Measurements from ENCODE around the gene CLDN6. TPM values are rescaled to one million over a fixed set of nuclear protein-coding genes. Genes with fewer than 3 reads are reported as not detected.

The CLDN6 gene, protein sequence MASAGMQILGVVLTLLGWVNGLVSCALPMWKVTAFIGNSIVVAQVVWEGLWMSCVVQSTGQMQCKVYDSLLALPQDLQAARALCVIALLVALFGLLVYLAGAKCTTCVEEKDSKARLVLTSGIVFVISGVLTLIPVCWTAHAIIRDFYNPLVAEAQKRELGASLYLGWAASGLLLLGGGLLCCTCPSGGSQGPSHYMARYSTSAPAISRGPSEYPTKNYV
- total RNA-seq: 1 to 10 TPM in 1 of 2 donors, not detected in 1; 2.3 TPM
- polyA plus RNA-seq (ENCODE audit: insufficient read length in 6 of 6): 100 to 1,000 TPM in 5 of 6 donors, 10 to 100 TPM in 1; 95.0 to 140 (median 116) TPM
- long read RNA-seq, donor 1, transcript CLDN6-201 (2 exons, 1,369 nt): major isoform, 60 of 61 reads
- long read RNA-seq, donor 1, partial matches to known transcripts: 0 of 61 reads
- long read RNA-seq, donor 1, other reads (novel, unspliced or antisense): 0 of 61 reads
- long read RNA-seq, donor 2, transcript CLDN6-201 (2 exons, 1,369 nt): major isoform, 40 of 48 reads
- long read RNA-seq, donor 2, partial matches to known transcripts: 7 of 48 reads
- long read RNA-seq, donor 2, other reads (novel, unspliced or antisense): 0 of 48 reads
- long read RNA-seq, donor 3, transcript CLDN6-201 (2 exons, 1,369 nt): major isoform, 48 of 51 reads
- long read RNA-seq, donor 3, partial matches to known transcripts: 0 of 51 reads
- long read RNA-seq, donor 3, other reads (novel, unspliced or antisense): 0 of 51 reads
- long read RNA-seq, donor 4: 0 reads
- long read RNA-seq, donor 5, transcript CLDN6-201 (2 exons, 1,369 nt): major isoform, 37 of 37 reads
- long read RNA-seq, donor 5, partial matches to known transcripts: 0 of 37 reads
- long read RNA-seq, donor 5, other reads (novel, unspliced or antisense): 0 of 37 reads
- long read RNA-seq, donor 6, transcript CLDN6-201 (2 exons, 1,369 nt): major isoform, 36 of 38 reads
- long read RNA-seq, donor 6, partial matches to known transcripts: 0 of 38 reads
- long read RNA-seq, donor 6, other reads (novel, unspliced or antisense): 0 of 38 reads
- long read RNA-seq, donor 7, transcript CLDN6-201 (2 exons, 1,369 nt): major isoform, 33 of 33 reads
- long read RNA-seq, donor 7, partial matches to known transcripts: 0 of 33 reads
- long read RNA-seq, donor 7, other reads (novel, unspliced or antisense): 0 of 33 reads
- long read RNA-seq, donor 8, transcript CLDN6-201 (2 exons, 1,369 nt): major isoform, 49 of 49 reads
- long read RNA-seq, donor 8, partial matches to known transcripts: 0 of 49 reads
- long read RNA-seq, donor 8, other reads (novel, unspliced or antisense): 0 of 49 reads
- long read RNA-seq, donor 9: 0 reads
- long read RNA-seq, donor 10: 0 reads
- long read RNA-seq, donor 11: 0 reads
- long read RNA-seq, donor 12, transcript CLDN6-201 (2 exons, 1,369 nt): major isoform, 37 of 38 reads
- long read RNA-seq, donor 12, partial matches to known transcripts: 0 of 38 reads
- long read RNA-seq, donor 12, other reads (novel, unspliced or antisense): 0 of 38 reads

DNA sequence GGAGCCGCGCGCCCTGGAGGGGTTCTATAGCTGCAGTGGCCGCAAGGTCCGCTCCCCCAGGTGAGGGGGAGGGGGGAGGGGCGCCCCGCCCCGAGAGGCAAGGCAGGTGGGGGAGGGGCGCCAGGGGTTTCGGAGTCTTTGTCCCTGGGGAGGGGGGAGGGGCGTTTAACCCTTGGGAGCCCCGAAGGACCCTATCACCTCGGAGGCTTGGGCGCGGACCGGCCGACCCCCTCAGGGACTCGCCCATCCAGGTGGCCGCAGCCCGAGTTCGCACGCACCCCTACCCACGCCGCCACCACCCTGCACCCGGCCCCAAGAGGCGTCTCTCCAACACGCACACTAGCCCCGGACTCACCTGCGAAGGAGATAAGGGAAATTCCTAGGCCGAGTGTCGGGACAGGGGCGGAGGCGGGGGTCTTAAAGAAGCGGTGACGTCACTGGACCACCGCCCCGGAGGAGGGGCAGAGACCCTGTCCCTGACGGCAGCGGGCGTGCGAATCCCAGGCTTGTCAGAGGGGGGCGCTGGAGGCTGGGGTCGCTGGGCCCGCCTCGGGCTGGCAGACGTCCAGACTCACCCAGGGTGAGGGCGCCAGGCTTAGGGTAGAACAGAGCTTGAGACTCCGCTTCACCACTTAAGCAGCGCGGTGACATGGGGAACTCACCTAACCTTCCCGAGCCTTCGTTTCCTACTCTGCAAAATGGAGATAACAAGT is at the start of gene CLDN6:
TSS of gene CLDN6 (minus strand) at position 390 of the 713 bp plus-strand sequence. CDS start 2,162 bp downstream, outside the sequence.
- DNase-seq (peak in 1 of 4 donors; percentile 85), ATAC-seq (no peak)
- H3K4me3 ChIP-seq: no peak within 1 kb of the TSS
- peaks cover 0 to 5% of the 10 kb centered on the region in 2 donors for H3K36me3 ChIP-seq
- H3K27ac ChIP-seq: no peak within 1 kb of the TSS
- peaks cover 23 to 38% of the 10 kb centered on the region in 2 donors for H3K4me1 ChIP-seq
- intact Hi-C loops (cut with DNase I): no loop called here
- no peaks in the 10 kb centered on the region for H3K9me3 ChIP-seq
- peaks cover 9 to 50% of the 10 kb centered on the region in 2 donors for H3K27me3 ChIP-seq
- TF ChIP-seq, protein P1, sequence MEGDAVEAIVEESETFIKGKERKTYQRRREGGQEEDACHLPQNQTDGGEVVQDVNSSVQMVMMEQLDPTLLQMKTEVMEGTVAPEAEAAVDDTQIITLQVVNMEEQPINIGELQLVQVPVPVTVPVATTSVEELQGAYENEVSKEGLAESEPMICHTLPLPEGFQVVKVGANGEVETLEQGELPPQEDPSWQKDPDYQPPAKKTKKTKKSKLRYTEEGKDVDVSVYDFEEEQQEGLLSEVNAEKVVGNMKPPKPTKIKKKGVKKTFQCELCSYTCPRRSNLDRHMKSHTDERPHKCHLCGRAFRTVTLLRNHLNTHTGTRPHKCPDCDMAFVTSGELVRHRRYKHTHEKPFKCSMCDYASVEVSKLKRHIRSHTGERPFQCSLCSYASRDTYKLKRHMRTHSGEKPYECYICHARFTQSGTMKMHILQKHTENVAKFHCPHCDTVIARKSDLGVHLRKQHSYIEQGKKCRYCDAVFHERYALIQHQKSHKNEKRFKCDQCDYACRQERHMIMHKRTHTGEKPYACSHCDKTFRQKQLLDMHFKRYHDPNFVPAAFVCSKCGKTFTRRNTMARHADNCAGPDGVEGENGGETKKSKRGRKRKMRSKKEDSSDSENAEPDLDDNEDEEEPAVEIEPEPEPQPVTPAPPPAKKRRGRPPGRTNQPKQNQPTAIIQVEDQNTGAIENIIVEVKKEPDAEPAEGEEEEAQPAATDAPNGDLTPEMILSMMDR (IDR thresholded peaks at IDR 0.05): no peak

DNA sequence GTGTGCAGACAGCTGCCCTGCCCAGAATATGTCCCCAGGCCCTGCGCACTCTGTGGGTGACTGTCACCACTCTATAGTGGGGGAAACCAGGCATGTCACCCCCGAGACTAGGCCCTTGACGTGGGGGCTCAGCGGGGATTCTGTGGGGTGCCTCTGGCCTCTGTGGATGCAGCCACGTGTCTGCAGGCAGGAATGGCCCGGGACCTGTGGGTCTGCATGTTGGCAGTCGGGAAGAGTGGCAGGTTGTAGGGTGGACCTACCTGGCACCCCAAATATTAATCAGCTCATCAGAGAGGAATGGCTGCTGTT is 48.4 kb upstream of the CLDN6 start:
- peak overlapping the region; percentile 18 to 56 for H3K4me3 ChIP-seq

DNA sequence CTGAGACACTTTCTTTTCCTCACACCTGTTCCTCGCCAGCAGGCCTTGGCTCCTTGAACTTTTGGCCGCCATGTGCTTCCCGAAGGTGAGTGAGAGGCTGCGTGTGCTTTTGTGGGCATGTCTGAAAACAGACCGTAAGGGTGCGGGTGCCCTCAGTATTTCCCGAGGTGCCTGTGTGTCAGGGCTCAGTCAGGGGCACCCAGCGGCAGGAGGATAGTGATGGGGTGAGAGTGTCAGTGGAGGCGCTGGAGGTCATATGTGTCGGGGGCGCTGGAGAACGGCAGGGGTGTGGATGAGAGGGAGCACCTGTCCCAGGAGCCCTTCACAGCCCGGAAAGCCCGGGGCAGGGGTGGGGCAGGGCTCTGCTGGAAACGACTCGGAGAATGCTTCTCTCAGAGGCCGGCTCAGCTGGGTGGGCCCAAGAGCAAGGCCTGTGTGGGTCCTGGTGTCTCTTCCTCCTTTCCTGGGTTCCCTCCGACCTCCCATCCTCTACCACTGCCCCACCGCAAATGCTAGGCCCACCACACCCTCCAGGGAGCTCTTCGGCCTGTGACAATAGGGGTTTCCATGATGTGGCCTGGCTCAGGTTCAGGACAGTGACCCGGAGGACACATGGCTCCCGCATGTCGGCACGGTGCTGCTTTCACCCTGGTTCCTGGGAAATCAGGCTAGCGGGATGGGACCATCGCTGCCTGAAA is 47.9 kb upstream of the CLDN6 start:
- Histone ChIP-seq H3K27ac (peak overlapping the region; percentile 68 to 82), H3K36me3 (peaks cover 0 to 12% of the 10 kb centered on the region in 2 donors), H3K9me3 (no peaks in the 10 kb centered on the region), H3K4me1 (peaks cover 9 to 62% of the 10 kb centered on the region in 2 donors), H3K4me3 (peak overlapping the region; percentile 18 to 56), H3K27me3 (no peaks in the 10 kb centered on the region)
- TF ChIP-seq, protein P1 (IDR thresholded peaks at IDR 0.05): no peak
- ATAC-seq: peak; percentile 27
- peak in 1 of 4 donors; percentile 79 for DNase-seq
- intact Hi-C loops (cut with DNase I): no loop called here

More for the DNA sequence above, 48.4 kb upstream of the CLDN6 start:
- intact Hi-C loops (cut with DNase I): no loop called here
- DNase-seq: no peak
- ATAC-seq: no peak
- H3K27ac ChIP-seq: peak overlapping the region; percentile 68 to 82
- H3K27me3 ChIP-seq: no peaks in the 10 kb centered on the region
- no peaks in the 10 kb centered on the region for H3K9me3 ChIP-seq
- TF ChIP-seq, protein P1 (IDR thresholded peaks at IDR 0.05): no peak
- peaks cover 9 to 62% of the 10 kb centered on the region in 2 donors for H3K4me1 ChIP-seq
- peaks cover 0 to 12% of the 10 kb centered on the region in 2 donors for H3K36me3 ChIP-seq
